Measurements from ENCODE around the gene HSD17B11.
"Not testable (repeated sequence)": the region's sequence is repeated elsewhere in the genome, so short reads cannot be mapped to it uniquely, and the experiment has no call there.

HSD17B11 gene

GRCh38 chr4:87305562-87305961, 85.4 kb downstream of the HSD17B11 start:
- no peak for DNase-seq

GRCh38 chr4:87304745-87305432, 86.1 kb downstream of the HSD17B11 start:
- no peak for DNase-seq

GRCh38 chr4:87299898-87300297, 91.1 kb downstream of the HSD17B11 start:
- DNase-seq, result no peak

GRCh38 chr4:87298362-87298761, 92.6 kb downstream of the HSD17B11 start:
- no peak for DNase-seq

- DNase-seq, result not testable (repeated sequence)
Measured at GRCh38 chr4:87294911-87295310, 96.1 kb downstream of the HSD17B11 start.

- DNase-seq, result not testable (repeated sequence)
Measured at GRCh38 chr4:87293889-87294288, 97.1 kb downstream of the HSD17B11 start.

GRCh38 chr4:87286970-87287369, 104.0 kb downstream of the HSD17B11 start:
- DNase-seq, result no peak
